B cell (primary cell): ENCODE results near the gene CRMP1. TPM values are rescaled to one million over a fixed set of nuclear protein-coding genes. Genes with fewer than 3 reads are reported as not detected.

Experiments used
- ATAC-seq: fragments of 200-7000 bp; cut with Tn5 transposase; one replicate; pipeline ENCODE4 v1.10.0; 2021; ENCODE audit warnings: low read depth, mild to moderate bottlenecking, moderate number of reproducible peaks, moderate library complexity
- CTCF ChIA-PET: fragments of 350-600 bp; sonication (Branson Sonifier 250); formaldehyde crosslinking; loops from one replicate; lab custom pipeline; 2021; ENCODE audit warnings: antibody characterized with exemption, inconsistent platforms; lab: Charles Lee
- POLR2A ChIA-PET: fragments of 350-600 bp; sonication (Branson Sonifier 250); formaldehyde crosslinking; loops from one replicate; lab custom pipeline; 2021; ENCODE audit warnings: antibody characterized with exemption; lab: Charles Lee
- DNase-seq: peaks from one replicate; pipeline ENCODE4 v3.0.0; 2013
- H2AFZ ChIP-seq: 2 replicates; pipeline ENCODE4 v1.6.1; 2012; ENCODE audit warnings: mild to moderate bottlenecking, low read depth, low read length; ENCODE audit not compliant: insufficient read depth, poor library complexity, severe bottlenecking
- H3K27ac ChIP-seq, 2 donors: 1 replicate in 1 of 2; 2 replicates in 1 of 2; pipeline ENCODE4 v1.5.1; 2012 to 2013; ENCODE audit warnings: low read length in 2 of 2, mild to moderate bottlenecking in 2 of 2, moderate library complexity in 1 of 2
- H3K27me3 ChIP-seq, 4 experiments: fragments of 200-600 bp in 1 of 4; sonication (generic) in 1 of 4; replicated peaks in 1 of 4; 1 replicate in 2 of 4; 2 replicates in 2 of 4; pipeline versions ENCODE4 v1.6.1 to v1.7.0; 2013 to 2016; ENCODE audit warnings: low read length in 3 of 4, mild to moderate bottlenecking in 2 of 4, mixed read lengths in 1 of 4, moderate library complexity in 1 of 4; ENCODE audit not compliant: insufficient read depth in 4 of 4, control insufficient read depth in 3 of 4; ENCODE audit errors: control extremely low read depth in 1 of 4
- H3K36me3 ChIP-seq, 2 experiments: replicated peaks in 1 of 2; 1 replicate in 1 of 2; 2 replicates in 1 of 2; pipeline versions ENCODE4 v1.6.1 to v1.7.1; 2013; ENCODE audit warnings: low read length in 1 of 2; ENCODE audit not compliant: insufficient read depth in 2 of 2, control insufficient read depth in 1 of 2; ENCODE audit errors: control extremely low read depth in 1 of 2, extremely low read depth in 1 of 2
- H3K4me1 ChIP-seq, 2 donors: fragments of 200-600 bp in 1 of 2; sonication (generic) in 1 of 2; 1 replicate in 1 of 2; 2 replicates in 1 of 2; pipeline versions ENCODE4 v1.5.1 to v1.6.1; 2013 to 2017; ENCODE audit warnings: low read length in 2 of 2; ENCODE audit not compliant: control insufficient read depth in 2 of 2, insufficient read depth in 2 of 2
- H3K4me2 ChIP-seq: replicated peaks from 2 replicates; pipeline ENCODE3; 2012; ENCODE audit warnings: mild to moderate bottlenecking, low read depth, low read length; ENCODE audit not compliant: poor library complexity, severe bottlenecking
- H3K4me3 ChIP-seq, 5 experiments: fragments of 200-600 bp in 1 of 5; sonication (generic) in 1 of 5; 1 replicate in 3 of 5; 2 replicates in 2 of 5; pipeline versions ENCODE4 v1.5.1 to v1.7.0; 2011 to 2016; ENCODE audit warnings: low read length in 4 of 5, mild to moderate bottlenecking in 4 of 5, low read depth in 2 of 5, control low read depth in 1 of 5, moderate library complexity in 1 of 5; ENCODE audit not compliant: insufficient read depth in 1 of 5; ENCODE audit errors: control extremely low read depth in 1 of 5, extremely low read depth in 1 of 5
- H3K79me2 ChIP-seq: fragments of 200-600 bp; sonication (generic); one replicate; pipeline ENCODE4 v1.6.0; 2016; ENCODE audit warnings: low read length; ENCODE audit not compliant: control insufficient read depth, insufficient read depth
- H3K9ac ChIP-seq: fragments of 200-600 bp; sonication (generic); 2 replicates; pipeline ENCODE4 v1.6.1; 2017; ENCODE audit warnings: mild to moderate bottlenecking, low read length, moderate library complexity
- H3K9me3 ChIP-seq, 3 donors: one replicate each; pipeline versions ENCODE4 v1.6.1 to v1.7.1; 2013; ENCODE audit warnings: low read length in 2 of 3; ENCODE audit not compliant: control insufficient read depth in 2 of 3, insufficient read depth in 1 of 3; ENCODE audit errors: control extremely low read depth in 1 of 3
- H4K20me1 ChIP-seq: 2 replicates; pipeline ENCODE4 v1.6.0; 2012; ENCODE audit warnings: mild to moderate bottlenecking, low read length; ENCODE audit not compliant: insufficient read depth, control insufficient read depth, poor library complexity, severe bottlenecking
- H3K27ac Mint-ChIP-seq: one replicate; pipeline ENCODE4 v1.8.0; 2021; ENCODE audit warnings: mixed read lengths
- H3K27me3 Mint-ChIP-seq: one replicate; pipeline ENCODE4 v1.8.0; 2021; ENCODE audit warnings: mixed read lengths
- H3K4me1 Mint-ChIP-seq: one replicate; pipeline ENCODE4 v1.8.0; 2021; ENCODE audit warnings: mixed read lengths
- H3K4me3 Mint-ChIP-seq: one replicate; pipeline ENCODE4 v1.8.0; 2021; ENCODE audit warnings: mixed read lengths
- H3K9me3 Mint-ChIP-seq: one replicate; pipeline ENCODE4 v1.8.0; 2022; ENCODE audit warnings: mixed read lengths; ENCODE audit not compliant: insufficient read depth
- CTCF ChIP-seq: fragments of 200-600 bp; IDR thresholded peaks from one replicate; pipeline ENCODE4 v1.8.0; 2022; ENCODE audit warnings: antibody characterized with exemption, mild to moderate bottlenecking
- EZH2 ChIP-seq: IDR thresholded peaks from 2 replicates; pipeline ENCODE4 v1.6.1; 2012; ENCODE audit warnings: borderline replicate concordance, low read depth, mild to moderate bottlenecking, moderate library complexity, low read length; ENCODE audit not compliant: insufficient read depth, poor library complexity, severe bottlenecking
- WGBS: methylation state at CpG from one replicate; pipeline ENCODE4 v1.1.5; 2013; ENCODE audit warnings: missing lambda C conversion rate; ENCODE audit not compliant: insufficient coverage; 5-methylcytosine and 5-hydroxymethylcytosine counted together
- intact Hi-C: fragments of 100-400 bp; cut with micrococcal nuclease; formaldehyde crosslinking; loops from one replicate; pipeline ENCODE4 v1.10.0; 2022
- polyA plus RNA-seq: library from polyadenylated mRNA; depleted of rRNA; stranded (reverse); fragments of >200 nt; gene quantifications from 2 replicates; pipeline ENCODE4 v1.2.3, GENCODE V29; 2012
- total RNA-seq, 2 donors: library from RNA; stranded (reverse); fragments of 120-200 nt in 1 of 2; gene quantifications; 1 replicate in 1 of 2; 2 replicates in 1 of 2; pipeline versions ENCODE4 v1.2.3 to v1.2.4, GENCODE V29; 2013 to 2022

The CRMP1 gene
- total and polyA plus RNA-seq, 2 donors (not counting 1 experiment from before 2014, with no cell fraction given) = 0.13 TPM; not detected in 1

DNA sequence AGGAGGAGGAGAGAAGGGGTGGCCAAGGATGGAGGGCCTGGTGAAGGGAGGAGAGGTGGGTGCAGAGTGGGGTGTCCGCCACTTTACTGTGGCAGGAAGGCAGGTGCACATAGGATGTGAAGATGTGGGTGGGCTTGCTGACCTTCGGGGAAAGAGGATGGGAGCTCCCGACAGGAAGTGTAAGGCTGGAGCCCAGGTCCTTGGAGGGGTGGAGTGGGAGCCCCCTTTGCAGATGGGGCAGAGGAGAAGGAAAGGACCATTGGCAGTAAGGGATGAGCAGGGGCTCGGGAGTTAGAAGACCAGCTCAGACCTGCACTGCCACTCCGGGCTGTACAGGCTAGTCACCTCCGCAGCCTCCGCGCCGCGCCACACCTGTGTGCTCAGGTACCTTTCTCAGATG lies 92.4 kb downstream of the CRMP1 start:
- WGBS = 93% methylated on average over 4 of the region's 10 CpGs
- CTCF ChIA-PET = no interaction called here
- no peak overlapping the region for H3K4me3 Mint-ChIP-seq

GRCh38 chr4:5799406-5799805 lies 93.5 kb downstream of the CRMP1 start:
- POLR2A ChIA-PET = no interaction called here

More for the DNA sequence above, 92.4 kb downstream of the CRMP1 start:
- Histone ChIP-seq H3K79me2 (no peaks in the 10 kb centered on the region), H4K20me1 (no peaks in the 10 kb centered on the region), H2AFZ (no peak overlapping the region), H3K4me3 (no peak overlapping the region), H3K9ac (no peak overlapping the region), H3K4me2 (no peak overlapping the region), H3K36me3 (no peaks in the 10 kb centered on the region), H3K9me3 (peaks cover 0 to 6% (median 0%) of the 10 kb centered on the region in 3 donors), H3K4me1 (no peaks in the 10 kb centered on the region), H3K27ac (no peak overlapping the region), H3K27me3 (no peaks in the 10 kb centered on the region)
- DNase-seq = no peak
- intact Hi-C loops = no loop called here
- Mint-ChIP-seq H3K4me1 (no peaks in the 10 kb centered on the region), H3K9me3 (no peaks in the 10 kb centered on the region), H3K27ac (no peak overlapping the region), H3K27me3 (no peaks in the 10 kb centered on the region)
- no peak for TF ChIP-seq EZH2
- no peak for TF ChIP-seq CTCF
- POLR2A ChIA-PET = no interaction called here
- ATAC-seq = no peak

More at GRCh38 chr4:5799406-5799805, 93.5 kb downstream of the CRMP1 start:
- Mint-ChIP-seq H3K9me3 (no peaks in the 10 kb centered on the region), H3K27me3 (no peaks in the 10 kb centered on the region), H3K4me1 (no peaks in the 10 kb centered on the region), H3K27ac (no peak overlapping the region), H3K4me3 (no peak overlapping the region)
- Histone ChIP-seq H3K4me3 (no peak overlapping the region), H3K9me3 (peaks cover 0 to 9% (median 0%) of the 10 kb centered on the region in 3 donors), H4K20me1 (no peaks in the 10 kb centered on the region), H3K9ac (no peak overlapping the region), H3K4me2 (no peak overlapping the region), H3K4me1 (no peaks in the 10 kb centered on the region), H3K27ac (no peak overlapping the region), H3K79me2 (no peaks in the 10 kb centered on the region), H3K27me3 (no peaks in the 10 kb centered on the region), H2AFZ (no peak overlapping the region), H3K36me3 (no peaks in the 10 kb centered on the region)
- intact Hi-C loops = no loop called here
- no peak for DNase-seq
- CTCF ChIA-PET = no interaction called here
- 92% methylated on average over 11 of the region's 11 CpGs for WGBS
- ATAC-seq = no peak
- TF ChIP-seq EZH2 (no peak), CTCF (no peak)
